K562 (cell line): ENCODE measurements around the gene SLC22A15. TPM values are rescaled to one million over a fixed set of nuclear protein-coding genes. Genes with fewer than 3 reads are reported as not detected.

Experiments used
- ATAC-seq: fragments of 200-7000 bp; cut with Tn5 transposase; 3 replicates; pipeline ENCODE4 v1.9.1; 2020; ENCODE audit warnings: moderate library complexity
- BruUV-seq: library from RNA; stranded (reverse); fragments of 400-500 nt; replicated peaks from 2 replicates; lab custom pipeline; 2021; lab: Mats Ljungman, UMichigan
- CTCF ChIA-PET: fragments of 300-600 bp; formaldehyde crosslinking; extraction: SDS; loops from one replicate; lab custom pipeline; 2021; ENCODE audit warnings: low intra/inter-chr PET ratio; lab: Yijun Ruan, JAX
- POLR2A ChIA-PET: fragments of 300-600, 350-650 bp; sonication (Branson Sonifier 250); formaldehyde crosslinking; extraction: SDS; loops from one replicate; lab custom pipeline; 2021; ENCODE audit warnings: antibody characterized with exemption, inconsistent platforms; lab: Yijun Ruan, JAX
- DNase-seq, 4 experiments: peaks; one replicate each; pipeline versions ENCODE4 v3.0.0 to v3.0.0-alpha.2; 2011 to 2018; ENCODE audit warnings: low spot score in 3 of 4, mixed read lengths in 3 of 4; ENCODE audit errors: extremely low read depth in 1 of 4
- FAIRE-seq: peaks from 2 replicates; lab custom pipeline; 2011; peaks lifted over from hg19 to GRCh38; lab: Jason Lieb, UNC
- H2AFZ ChIP-seq: 2 replicates; pipeline ENCODE4 v1.6.0; 2011; ENCODE audit warnings: low read depth, low read length, control low read depth, inconsistent platforms
- H3K27ac ChIP-seq: fragments of 200-600 bp; 3 replicates; pipeline ENCODE4 v1.8.0; 2011; ENCODE audit warnings: low read depth, mild to moderate bottlenecking, control low read depth, inconsistent platforms, low read length, moderate library complexity, mixed read lengths; ENCODE audit errors: extremely low read depth
- H3K27me3 ChIP-seq, 2 experiments: fragments of 300-600 bp in 1 of 2; 2 replicates in 1 of 2; 3 replicates in 1 of 2; pipeline versions ENCODE4 v1.6.0 to v1.8.0; 2011; ENCODE audit warnings: inconsistent platforms in 2 of 2, low read length in 2 of 2, mild to moderate bottlenecking in 1 of 2, mixed read lengths in 1 of 2, moderate library complexity in 1 of 2; ENCODE audit not compliant: control insufficient read depth in 2 of 2, insufficient read depth in 2 of 2
- H3K36me3 ChIP-seq: fragments of 300-600 bp; 3 replicates; pipeline ENCODE4 v1.8.0; 2011; ENCODE audit warnings: mild to moderate bottlenecking, low read length, inconsistent platforms; ENCODE audit not compliant: control insufficient read depth, insufficient read depth
- H3K4me1 ChIP-seq, 2 experiments: fragments of 200-600 bp in 1 of 2; replicated peaks in 1 of 2; 2 replicates in 1 of 2; 3 replicates in 1 of 2; pipeline versions ENCODE4 v1.5.1 to v1.8.0; 2011; ENCODE audit warnings: inconsistent platforms in 2 of 2, low read length in 2 of 2, mild to moderate bottlenecking in 1 of 2, mixed read lengths in 1 of 2, moderate library complexity in 1 of 2; ENCODE audit not compliant: control insufficient read depth in 2 of 2, insufficient read depth in 2 of 2
- H3K4me2 ChIP-seq: 2 replicates; pipeline ENCODE4 v1.6.1; 2011; ENCODE audit warnings: low read length, control low read depth, inconsistent platforms, mixed read lengths; ENCODE audit not compliant: insufficient read depth
- H3K4me3 ChIP-seq: fragments of 200-600 bp; sonication (generic), shearing (Covaris generic); 2 replicates; pipeline ENCODE4 v1.5.1; 2016; ENCODE audit warnings: control low read depth, inconsistent platforms
- H3K79me2 ChIP-seq: fragments of 200-600 bp; 3 replicates; pipeline ENCODE4 v1.8.0; 2011; ENCODE audit warnings: low read length, inconsistent platforms; ENCODE audit not compliant: control insufficient read depth, insufficient read depth
- H3K9ac ChIP-seq, 2 experiments: 2 replicates each; pipeline versions ENCODE4 v1.6.0 to v1.6.1; 2011; ENCODE audit warnings: low read depth in 2 of 2, low read length in 2 of 2, control low read depth in 1 of 2, inconsistent platforms in 1 of 2, mild to moderate bottlenecking in 1 of 2, mixed read lengths in 1 of 2; ENCODE audit not compliant: insufficient read depth in 1 of 2
- H3K9me1 ChIP-seq: one replicate; pipeline ENCODE4 v1.6.0; 2011; ENCODE audit warnings: inconsistent platforms, mild to moderate bottlenecking, low read length, moderate library complexity; ENCODE audit not compliant: control insufficient read depth, insufficient read depth
- H3K9me3 ChIP-seq: replicated peaks from 2 replicates; pipeline ENCODE4 v1.5.1; 2011; ENCODE audit warnings: low read depth, low read length, inconsistent platforms; ENCODE audit not compliant: control insufficient read depth, insufficient read depth
- H4K20me1 ChIP-seq: replicated peaks from 2 replicates; pipeline ENCODE4 v1.6.1; 2011; ENCODE audit warnings: low read length, inconsistent platforms, mixed read lengths; ENCODE audit not compliant: control insufficient read depth, insufficient read depth
- DIDO1 ChIP-seq: fragments of 450-650 bp; IDR thresholded peaks from 2 replicates; pipeline ENCODE4 v1.6.1; 2016; ENCODE audit warnings: low read depth, missing biosample characterization, missing genetic modification characterization
- ELF4 ChIP-seq: fragments of 450-650 bp; formaldehyde crosslinking; IDR thresholded peaks from 2 replicates; pipeline ENCODE4 v1.4.0; 2022; ENCODE audit warnings: missing genetic modification characterization
- GABPA ChIP-seq: fragments of 200-800 bp; sonication (Bioruptor generic); conservative IDR thresholded peaks from 2 replicates; pipeline ENCODE4 v1.6.1; 2016; ENCODE audit warnings: low read depth, missing genetic modification characterization, missing compliant biosample characterization
- HDGF ChIP-seq: fragments of 450-650 bp; IDR thresholded peaks from 2 replicates; pipeline ENCODE4 v1.6.1; 2016
- HES1 ChIP-seq: fragments of 450-650 bp; IDR thresholded peaks from 2 replicates; pipeline ENCODE4 v1.6.1; 2016; ENCODE audit warnings: low read depth, mild to moderate bottlenecking, moderate library complexity
- MBD2 ChIP-seq: sonication (generic); IDR thresholded peaks from 2 replicates; pipeline ENCODE4 v1.6.1; 2016; ENCODE audit warnings: low read depth, borderline replicate concordance
- MED1 ChIP-seq: sonication (generic); formaldehyde crosslinking; IDR thresholded peaks from 2 replicates; pipeline ENCODE4 v1.8.1; 2023; ENCODE audit warnings: missing genetic modification reagents, borderline replicate concordance
- NR4A1 ChIP-seq, 2 experiments: fragments of 250-450 bp in 1 of 2; fragments of 450-650 bp in 1 of 2; sonication (Bioruptor Pico) in 1 of 2; IDR thresholded peaks; 2 replicates each; pipeline versions ENCODE4 v1.4.0 to v1.6.1; 2016 to 2020; ENCODE audit warnings: mild to moderate bottlenecking in 2 of 2, missing compliant biosample characterization in 1 of 2, missing genetic modification characterization in 1 of 2, moderate library complexity in 1 of 2
- PHF20 ChIP-seq: fragments of 450-650 bp; IDR thresholded peaks from 2 replicates; pipeline ENCODE4 v1.6.1; 2018; ENCODE audit not compliant: partially characterized antibody
- POLR3G ChIP-seq: IDR thresholded peaks from 2 replicates; pipeline ENCODE4 v1.6.1; 2011; ENCODE audit not compliant: insufficient read length, insufficient replicate concordance; ENCODE audit errors: extremely low read depth
- RBM17 ChIP-seq: fragments of 200-400 bp; formaldehyde crosslinking; IDR thresholded peaks from 2 replicates; pipeline ENCODE4 v1.6.1; 2017; ENCODE audit warnings: low read depth, mild to moderate bottlenecking, low read length, borderline replicate concordance
- SNRNP70 ChIP-seq: fragments of 200-400 bp; formaldehyde crosslinking; optimal IDR thresholded peaks from 2 replicates; pipeline ENCODE3; 2017; ENCODE audit warnings: low read depth, low read length
- TAF9B ChIP-seq: fragments of 450-650 bp; IDR thresholded peaks from 2 replicates; pipeline ENCODE4 v1.6.1; 2018; ENCODE audit warnings: mild to moderate bottlenecking; ENCODE audit not compliant: partially characterized antibody
- USF2 ChIP-seq: sonication (generic); formaldehyde crosslinking; IDR thresholded peaks from 2 replicates; pipeline ENCODE4 v1.5.0; 2020; ENCODE audit warnings: missing genetic modification reagents
- ZBTB17 ChIP-seq: fragments of 450-650 bp; formaldehyde crosslinking; IDR thresholded peaks from 2 replicates; pipeline ENCODE4 v1.4.0; 2020; ENCODE audit warnings: mild to moderate bottlenecking
- ZFP30 ChIP-seq: fragments of 250-450 bp; sonication (Bioruptor Pico); IDR thresholded peaks from 2 replicates; pipeline ENCODE4 v1.8.0; 2022; ENCODE audit warnings: moderate library complexity, mild to moderate bottlenecking, inconsistent platforms, borderline replicate concordance
- ZNF133 ChIP-seq: fragments of 250-450 bp; sonication (Bioruptor Pico); IDR thresholded peaks from 2 replicates; pipeline ENCODE4 v1.4.0; 2020; ENCODE audit warnings: mild to moderate bottlenecking
- ZNF444 ChIP-seq: fragments of 250-450 bp; sonication (Bioruptor Pico); IDR thresholded peaks from 2 replicates; pipeline ENCODE4 v1.4.0; 2020; ENCODE audit warnings: mild to moderate bottlenecking, moderate library complexity
- ZNF584 ChIP-seq: fragments of 200-800 bp; sonication (Bioruptor generic); IDR thresholded peaks from 2 replicates; pipeline ENCODE4 v1.6.1; 2016; ENCODE audit warnings: low read depth, mild to moderate bottlenecking, missing genetic modification characterization, missing compliant biosample characterization
- WGBS: fragments of 100-300 bp; shearing (Covaris generic); methylation state at CpG from one replicate; pipeline ENCODE4 v1.1.6; 2016; ENCODE audit warnings: low coverage, mixed read lengths; ENCODE audit not compliant: insufficient coverage; ENCODE audit errors: missing lambda C conversion rate; 5-methylcytosine and 5-hydroxymethylcytosine counted together
- in situ Hi-C: fragments of 300-500 bp; cut with MboI; formaldehyde crosslinking; loops from 4 replicates; pipeline ENCODE4 v1.15.0; 2018; ENCODE audit warnings: inconsistent platforms, mixed read lengths
- intact Hi-C: fragments of 100-400 bp; cut with micrococcal nuclease; formaldehyde crosslinking; loops from 2 replicates; pipeline ENCODE4 v1.14.2; 2022
- polyA plus RNA-seq, 8 experiments: library from polyadenylated mRNA; depleted of rRNA in 4 of 8; stranded (reverse) in 5 of 8; unstranded in 3 of 8; fragments of >200 nt; fragmentation: Nextera tagmentation in 2 of 8; fragmentation: Illumina TruSeq in 1 of 8; extraction: Ambion mirVana in 2 of 8; extraction: Trizol in 1 of 8; gene quantifications; 2 replicates each; pipeline versions ENCODE4 v1.2.1 to v1.2.3, GENCODE V29; 2011 to 2014; ENCODE audit warnings: inconsistent platforms in 1 of 8, missing spikeins in 1 of 8
- total RNA-seq, 7 experiments: library from RNA; depleted of rRNA in 6 of 7; stranded (reverse); fragments of >200 nt in 6 of 7; fragmentation: Illumina TruSeq in 2 of 7; extraction: Trizol in 2 of 7; gene quantifications; 2 replicates each; pipeline versions ENCODE4 v1.2.1 to v1.2.3, GENCODE V29; 2011 to 2021; ENCODE audit warnings: low replicate concordance in 1 of 7

SLC22A15 gene
- total and polyA plus RNA-seq, 9 of the 15 experiments (the other 6 are each of a cell fraction or from before 2014, with no cell fraction given) = 0.24 to 2.7 (median 1.2) TPM

- CTCF ChIA-PET = no interaction called here
These were observed 24.8 kb upstream of the SLC22A15 start for GRCh38 chr1:115951560-115951959.

GRCh38 chr1:115952547-115952946 is 23.8 kb upstream of the SLC22A15 start:
- H3K36me3 ChIP-seq = no peaks in the 10 kb centered on the region
- H3K79me2 ChIP-seq = no peaks in the 10 kb centered on the region
- 0% methylated on average over 1 of the region's 1 CpG for WGBS
- no peaks in the 10 kb centered on the region for H3K9me3 ChIP-seq
- BruUV-seq = no TSS peak
- H2AFZ ChIP-seq = no peak overlapping the region
- no peaks in the 10 kb centered on the region for H3K4me1 ChIP-seq
- no peaks in the 10 kb centered on the region; a peak in 1 of 5 replicates for H3K27me3 ChIP-seq
- no peak for DNase-seq
- H4K20me1 ChIP-seq = no peaks in the 10 kb centered on the region
- POLR2A ChIA-PET = no interaction called here
- no peak overlapping the region for H3K27ac ChIP-seq
- H3K9me1 ChIP-seq = no peaks in the 10 kb centered on the region
- intact Hi-C loops = no loop called here
- TF ChIP-seq MBD2 = no peak
- no peak for TF ChIP-seq SNRNP70
- TF ChIP-seq ELF4 (CRISPR knock-in tag) = no peak
- no peak for TF ChIP-seq ZNF584 (CRISPR knock-in tag)
- no peak for TF ChIP-seq HES1
- no peak for TF ChIP-seq NR4A1 (CRISPR knock-in tag; IDR thresholded peaks at IDR 0.05)
- no peak for TF ChIP-seq NR4A1 (tag; IDR thresholded peaks at IDR 0.05)
- no peak for TF ChIP-seq ZNF444
- TF ChIP-seq RBM17 = no peak
- TF ChIP-seq POLR3G = no peak
- TF ChIP-seq DIDO1 = no peak
- no peak for TF ChIP-seq TAF9B
- TF ChIP-seq MED1 (CRISPR knock-in tag) = no peak
- no peak for TF ChIP-seq ZBTB17 (CRISPR knock-in tag)
- no peak for TF ChIP-seq PHF20
- no peak for TF ChIP-seq ZFP30 (CRISPR knock-in tag)
- TF ChIP-seq USF2 = no peak
- TF ChIP-seq, all 486 proteins: peak for 0
- CTCF ChIA-PET = no interaction called here
- Histone ChIP-seq H3K4me2 (no peak overlapping the region), H3K4me3 (no peak overlapping the region), H3K9ac (no peak overlapping the region)
- in situ Hi-C loops = no loop called here
- FAIRE-seq (no peak), ATAC-seq (no peak)

More at GRCh38 chr1:115951560-115951959, 24.8 kb upstream of the SLC22A15 start:
- H3K36me3 ChIP-seq = no peaks in the 10 kb centered on the region
- no peaks in the 10 kb centered on the region for H3K9me1 ChIP-seq
- BruUV-seq = no TSS peak
- H2AFZ ChIP-seq = no peak overlapping the region
- H3K9me3 ChIP-seq = no peaks in the 10 kb centered on the region
- in situ Hi-C loops = no loop called here
- FAIRE-seq (no peak), DNase-seq (no peak), ATAC-seq (no peak)
- no peak overlapping the region for H3K4me2 ChIP-seq
- H4K20me1 ChIP-seq = no peaks in the 10 kb centered on the region
- no peak overlapping the region for H3K4me3 ChIP-seq
- POLR2A ChIA-PET = interaction anchor here (0.6 to 1.3 kb wide), 2 partner anchors 534 to 1839 kb away, joined by 3 to 4 read pairs; no protein-coding TSS in a partner anchor
- no peaks in the 10 kb centered on the region for H3K4me1 ChIP-seq
- no peaks in the 10 kb centered on the region for H3K79me2 ChIP-seq
- intact Hi-C loops = no loop called here
- H3K27me3 ChIP-seq = no peaks in the 10 kb centered on the region
- no peak overlapping the region for H3K9ac ChIP-seq
- no peak overlapping the region for H3K27ac ChIP-seq
- TF ChIP-seq GABPA (tag) (peak; percentile 63), HDGF (no peak), ZNF133 (CRISPR knock-in tag) (no peak)
